Activated T-cell treated with anti-CD3 and anti-CD28 coated beads for 24 hours (primary cell): Measurements from ENCODE around the gene TFAP2E.
"Not testable (repeated sequence)": the region's sequence is repeated elsewhere in the genome, so short reads cannot be mapped to it uniquely, and the experiment has no call there.

Source experiments
- DNase-seq: peaks from one replicate; pipeline ENCODE4 v3.0.0-alpha.2; 2020; ENCODE audit warnings: low read depth

The TFAP2E gene

DNA sequence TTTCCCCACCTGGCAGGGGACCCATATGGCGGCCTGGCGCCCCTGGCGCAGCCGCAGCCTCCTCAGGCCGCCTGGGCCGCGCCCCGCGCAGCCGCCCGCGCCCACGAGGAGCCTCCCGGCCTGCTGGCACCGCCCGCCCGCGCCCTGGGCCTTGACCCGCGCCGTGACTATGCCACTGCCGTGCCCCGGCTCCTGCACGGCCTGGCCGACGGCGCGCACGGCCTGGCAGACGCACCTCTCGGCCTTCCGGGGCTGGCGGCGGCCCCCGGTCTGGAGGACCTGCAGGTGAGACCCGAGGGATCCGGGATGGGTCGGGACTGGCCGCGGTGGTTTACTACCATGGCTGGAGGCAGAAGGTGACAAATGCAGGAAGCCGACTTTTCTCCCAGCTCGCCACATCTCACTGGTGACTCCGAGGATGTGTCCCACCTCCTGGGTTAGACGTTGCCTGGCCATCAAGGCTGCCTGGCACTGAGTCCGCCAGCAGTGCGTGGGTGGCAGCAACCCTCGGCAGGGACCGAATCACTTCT is 1.1 kb downstream of the TFAP2E start:
- no peak for DNase-seq

DNA sequence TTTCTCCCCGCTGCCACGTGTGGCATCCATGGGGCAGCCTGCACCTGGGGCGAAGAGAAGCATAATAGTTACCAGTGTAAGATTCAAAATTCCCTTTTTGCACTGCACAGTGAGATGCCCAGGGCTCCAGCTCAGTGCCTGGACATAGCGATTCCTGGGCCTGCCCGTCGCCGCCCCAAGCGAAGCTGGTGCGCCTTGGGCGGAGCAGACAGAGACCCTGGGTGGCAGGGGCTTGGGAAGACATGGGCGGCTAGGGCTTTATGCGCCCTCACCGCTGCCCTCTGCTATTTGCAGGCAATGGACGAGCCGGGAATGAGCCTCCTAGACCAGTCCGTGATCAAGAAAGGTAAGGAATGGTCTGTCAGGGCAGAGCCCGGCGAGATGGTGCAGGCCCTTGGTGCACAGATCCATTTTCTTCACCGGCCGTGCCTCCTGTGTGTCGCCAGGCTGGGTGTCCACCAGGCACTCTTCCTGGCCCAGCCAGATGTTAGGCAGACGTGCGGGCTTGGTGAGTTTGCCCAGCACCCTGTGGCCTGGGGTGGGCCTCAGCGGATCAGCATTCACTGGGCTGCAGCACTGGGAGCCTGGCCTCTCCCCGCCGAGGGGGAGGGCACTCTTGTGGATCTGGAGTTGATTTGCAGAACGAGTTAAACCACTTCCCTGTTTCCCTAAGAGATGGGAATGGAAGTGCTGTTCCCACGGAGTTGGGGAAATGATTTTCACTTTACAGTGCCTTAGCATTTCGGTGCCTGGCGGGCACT is 1.7 kb downstream of the TFAP2E start:
- no peak for DNase-seq

DNA sequence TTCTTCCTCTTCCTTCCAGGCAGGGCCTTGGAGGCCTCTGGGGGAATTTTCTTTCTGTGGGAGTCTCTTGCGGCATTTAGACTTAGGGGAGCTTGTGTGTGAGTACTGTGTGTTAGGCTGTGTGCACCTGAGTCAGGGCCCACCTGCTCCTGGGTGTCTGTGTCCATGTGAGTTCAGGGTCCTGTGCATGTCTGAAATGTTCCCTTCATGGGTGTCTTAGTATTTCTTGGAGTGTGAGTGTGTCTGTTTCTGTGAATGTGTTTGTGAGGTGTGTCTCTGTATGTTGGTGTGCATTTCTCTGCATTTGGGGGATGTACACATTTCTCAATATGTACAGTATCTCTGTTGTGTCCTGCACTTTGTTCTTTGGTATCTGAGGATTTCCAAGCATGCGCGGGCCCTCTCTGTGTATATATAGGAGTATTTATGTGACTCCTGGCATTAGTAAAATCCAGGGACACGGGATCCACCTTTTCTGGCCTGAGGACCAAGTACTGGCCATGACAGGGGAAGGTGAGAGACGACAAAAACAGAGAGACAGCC is 2.4 kb downstream of the TFAP2E start:
- DNase-seq: no peak

DNA sequence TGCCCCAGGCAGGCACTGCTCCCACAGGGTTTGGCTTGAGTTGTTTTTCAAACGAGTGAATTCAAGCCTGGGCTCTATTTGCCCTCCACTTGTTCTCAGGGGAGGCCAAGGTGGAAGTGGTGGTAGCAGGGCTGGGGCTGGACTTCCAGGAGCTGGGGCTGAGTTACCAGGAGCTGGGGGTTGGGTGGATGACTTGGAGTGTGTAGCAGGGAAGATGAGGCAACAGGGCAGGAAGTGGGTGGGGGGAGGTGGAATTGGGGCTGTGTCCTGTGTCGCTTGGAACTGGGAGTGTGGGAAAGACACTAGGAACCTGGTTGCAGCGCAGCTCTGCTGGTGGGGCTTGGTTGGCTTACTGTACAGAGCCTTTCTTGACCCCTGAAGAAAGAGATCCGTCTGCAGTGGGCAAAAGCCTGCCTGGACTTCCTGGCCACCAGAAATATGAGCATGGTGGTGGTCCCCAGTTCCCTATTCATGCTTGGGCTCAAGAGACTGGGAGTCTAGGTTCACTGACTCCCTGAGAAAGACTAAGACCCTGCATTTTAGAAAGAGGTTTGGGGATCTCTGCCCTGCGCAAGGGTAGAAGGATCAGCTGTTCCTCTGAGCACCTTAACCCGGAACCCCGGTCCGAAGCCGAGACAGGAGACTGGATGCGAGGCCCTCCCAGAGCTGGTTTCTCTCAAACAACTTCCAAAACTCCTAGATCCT is 3.1 kb downstream of the TFAP2E start:
- DNase-seq: no peak

DNA sequence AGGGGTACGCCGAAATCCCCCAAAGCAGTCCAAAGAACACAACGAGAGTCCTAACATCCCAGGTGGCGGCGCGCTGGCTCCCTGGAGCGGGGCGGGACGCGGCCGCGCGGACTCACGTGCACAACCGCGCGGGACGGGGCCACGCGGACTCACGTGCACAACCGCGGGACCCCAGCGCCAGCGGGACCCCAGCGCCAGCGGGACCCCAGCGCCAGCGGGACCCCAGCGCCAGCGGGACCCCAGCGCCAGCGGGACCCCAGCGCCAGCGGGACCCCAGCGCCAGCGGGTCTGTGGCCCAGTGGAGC is 3.6 kb downstream of the TFAP2E start:
- not testable (repeated sequence) for DNase-seq

DNA sequence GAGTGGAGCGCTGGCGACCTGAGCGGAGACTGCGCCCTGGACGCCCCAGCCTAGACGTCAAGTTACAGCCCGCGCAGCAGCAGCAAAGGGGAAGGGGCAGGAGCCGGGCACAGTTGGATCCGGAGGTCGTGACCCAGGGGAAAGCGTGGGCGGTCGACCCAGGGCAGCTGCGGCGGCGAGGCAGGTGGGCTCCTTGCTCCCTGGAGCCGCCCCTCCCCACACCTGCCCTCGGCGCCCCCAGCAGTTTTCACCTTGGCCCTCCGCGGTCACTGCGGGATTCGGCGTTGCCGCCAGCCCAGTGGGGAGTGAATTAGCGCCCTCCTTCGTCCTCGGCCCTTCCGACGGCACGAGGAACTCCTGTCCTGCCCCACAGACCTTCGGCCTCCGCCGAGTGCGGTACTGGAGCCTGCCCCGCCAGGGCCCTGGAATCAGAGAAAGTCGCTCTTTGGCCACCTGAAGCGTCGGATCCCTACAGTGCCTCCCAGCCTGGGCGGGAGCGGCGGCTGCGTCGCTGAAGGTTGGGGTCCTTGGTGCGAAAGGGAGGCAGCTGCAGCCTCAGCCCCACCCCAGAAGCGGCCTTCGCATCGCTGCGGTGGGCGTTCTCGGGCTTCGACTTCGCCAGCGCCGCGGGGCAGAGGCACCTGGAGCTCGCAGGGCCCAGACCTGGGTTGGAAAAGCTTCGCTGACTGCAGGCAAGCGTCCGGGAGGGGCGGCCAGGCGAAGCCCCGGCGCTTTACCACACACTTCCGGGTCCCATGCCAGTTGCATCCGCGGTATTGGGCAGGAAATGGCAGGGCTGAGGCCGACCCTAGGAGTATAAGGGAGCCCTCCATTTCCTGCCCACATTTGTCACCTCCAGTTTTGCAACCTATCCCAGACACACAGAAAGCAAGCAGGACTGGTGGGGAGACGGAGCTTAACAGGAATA is 4.2 kb downstream of the TFAP2E start:
- peak; percentile 42 for DNase-seq

DNA sequence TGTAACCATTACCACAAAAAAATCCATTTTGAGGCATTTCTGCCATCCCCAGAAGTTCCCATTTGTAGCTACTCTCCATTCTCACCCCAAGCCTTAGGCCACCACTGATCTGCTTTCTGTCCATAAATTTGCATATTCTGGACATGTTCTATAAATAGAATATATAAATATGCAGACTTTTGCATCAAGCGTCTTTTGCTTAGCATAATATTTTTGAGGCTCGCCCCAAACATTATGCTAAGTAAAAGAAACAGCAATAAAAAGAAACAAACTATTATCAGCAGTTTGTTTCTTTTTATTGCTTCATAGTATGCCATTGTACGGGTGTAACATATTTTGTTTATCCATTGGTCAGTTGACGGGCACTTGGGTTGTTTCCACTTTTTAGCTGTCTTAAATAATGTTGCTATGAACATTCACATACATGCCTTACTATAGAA is 7.9 kb downstream of the TFAP2E start:
- DNase-seq: no peak

DNA sequence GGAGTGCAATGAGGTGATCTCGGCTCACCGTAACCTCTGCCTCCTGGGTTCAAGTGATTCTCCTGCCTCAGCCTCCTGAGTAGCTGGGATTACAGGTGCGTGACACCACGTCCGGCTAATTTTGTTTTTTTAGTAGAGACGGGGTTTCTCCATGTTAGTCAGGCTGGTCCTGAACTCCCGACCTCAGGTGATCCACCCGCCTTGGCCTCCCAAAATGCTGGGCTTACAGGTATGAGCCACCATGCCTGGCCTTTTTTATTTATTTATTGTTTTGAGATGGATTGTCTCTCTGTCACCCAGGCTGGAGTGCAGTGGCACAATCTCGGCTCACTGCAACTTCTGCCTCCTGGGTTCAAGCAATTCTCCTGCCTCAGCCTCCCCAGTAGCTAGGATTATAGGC is 8.5 kb downstream of the TFAP2E start:
- not testable (repeated sequence) for DNase-seq

DNA sequence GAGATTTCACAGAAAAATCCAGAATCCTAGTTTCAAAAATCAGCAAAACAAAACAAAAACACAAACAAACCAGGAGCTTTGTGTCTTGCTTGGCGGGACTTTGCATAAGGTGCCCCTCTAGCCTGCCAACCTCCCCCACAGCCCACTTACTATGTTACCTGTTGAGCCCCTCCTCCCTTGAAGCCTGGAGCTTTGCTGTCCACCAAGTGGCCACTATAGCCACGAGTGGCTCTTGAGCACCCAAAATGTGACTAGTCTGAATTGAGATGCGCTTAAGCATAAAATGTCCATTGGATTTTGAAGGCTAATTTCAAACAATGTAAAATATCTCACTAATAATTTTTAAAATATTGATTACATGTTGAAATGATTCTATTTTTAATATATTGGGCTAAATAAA is 12.2 kb downstream of the TFAP2E start:
- no peak for DNase-seq

DNA sequence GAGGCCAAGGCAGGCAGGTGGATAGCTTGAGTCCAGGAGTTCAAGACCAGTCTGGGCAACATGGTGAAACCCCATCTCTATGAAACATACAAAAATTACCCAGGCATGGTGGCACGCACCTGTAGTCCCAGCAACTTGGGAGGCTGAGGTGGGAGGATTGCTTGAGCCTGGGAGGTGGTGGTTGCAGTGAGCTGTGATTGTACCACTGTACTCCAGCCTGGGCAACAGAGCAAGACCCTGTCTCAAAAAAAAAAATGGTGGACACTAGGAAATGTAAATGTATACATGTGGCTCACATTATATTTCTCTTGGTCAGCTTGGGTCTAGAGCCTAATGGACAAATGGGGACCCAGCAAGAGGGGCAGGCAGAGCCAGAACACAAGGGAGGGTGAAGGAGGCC is 12.7 kb downstream of the TFAP2E start:
- not testable (repeated sequence) for DNase-seq

DNA sequence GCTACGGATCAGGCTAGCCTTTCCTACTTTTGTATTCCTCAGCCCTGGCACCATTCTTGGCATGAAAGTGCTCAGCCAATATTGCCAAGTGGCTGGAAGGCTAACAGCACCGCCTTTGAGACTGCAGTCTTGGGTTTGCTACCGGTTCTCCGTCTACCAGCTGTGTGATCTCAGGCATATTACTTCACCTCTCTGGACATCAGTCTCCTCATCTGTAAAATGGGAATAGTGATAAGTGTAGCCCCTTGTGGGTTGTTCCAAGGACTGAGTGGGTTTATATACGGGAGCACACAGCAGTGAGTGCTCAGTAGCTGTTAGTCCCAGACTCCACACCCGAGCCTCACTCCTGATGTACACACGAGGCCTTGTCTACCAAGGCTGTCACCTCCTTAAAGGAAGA is 13.7 kb downstream of the TFAP2E start:
- DNase-seq: no peak

DNA sequence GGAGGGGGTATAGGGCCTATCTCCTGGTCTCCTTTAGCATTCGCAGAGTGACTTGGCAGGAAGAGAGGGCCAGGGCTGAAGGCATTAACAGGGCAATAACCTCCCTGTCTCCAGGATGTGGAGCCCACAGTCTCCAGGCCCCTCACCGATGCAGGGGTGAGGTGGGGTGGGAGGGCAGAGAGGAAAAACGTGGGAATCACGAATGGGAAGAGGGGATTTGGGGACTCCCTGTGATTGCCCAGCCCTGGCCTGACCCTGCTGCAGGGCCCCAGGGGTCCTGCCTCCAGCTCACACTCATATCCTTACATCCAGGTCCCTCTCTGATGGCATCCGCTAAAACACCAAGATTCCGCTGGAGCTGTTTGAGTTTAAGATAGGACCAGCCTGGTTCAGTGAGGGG is 14.6 kb downstream of the TFAP2E start:
- DNase-seq: no peak

DNA sequence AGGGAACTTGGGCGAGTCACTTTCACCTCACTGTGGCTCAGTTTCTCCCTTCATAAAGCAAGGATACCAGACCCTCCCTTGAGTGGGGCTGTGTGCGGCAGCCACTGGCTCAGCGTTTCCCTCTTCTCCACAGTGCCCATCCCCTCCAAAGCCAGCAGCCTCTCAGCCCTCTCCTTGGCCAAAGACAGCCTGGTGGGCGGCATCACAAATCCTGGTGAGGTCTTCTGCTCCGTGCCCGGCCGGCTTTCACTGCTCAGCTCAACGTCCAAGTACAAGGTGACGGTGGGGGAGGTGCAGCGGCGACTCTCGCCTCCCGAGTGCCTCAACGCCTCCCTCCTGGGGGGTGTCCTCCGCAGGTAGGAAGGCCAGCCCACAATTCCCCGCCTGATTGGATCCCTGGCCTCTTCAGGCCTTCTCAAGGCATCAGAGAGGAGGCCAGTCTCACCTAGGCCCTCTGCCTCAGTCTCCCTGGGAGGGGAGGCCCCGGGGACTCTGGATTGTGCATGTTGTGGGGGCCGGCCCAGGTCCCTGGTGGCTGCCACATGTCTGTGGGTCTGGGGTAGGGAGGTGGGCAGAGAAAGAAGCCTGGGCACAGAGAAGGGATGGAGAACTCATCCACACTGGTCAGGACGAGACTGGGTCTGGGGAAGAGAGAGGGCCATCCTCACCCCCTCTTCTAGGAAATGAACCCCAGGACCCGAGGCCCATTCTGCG is 15.2 kb downstream of the TFAP2E start:
- no peak for DNase-seq

DNA sequence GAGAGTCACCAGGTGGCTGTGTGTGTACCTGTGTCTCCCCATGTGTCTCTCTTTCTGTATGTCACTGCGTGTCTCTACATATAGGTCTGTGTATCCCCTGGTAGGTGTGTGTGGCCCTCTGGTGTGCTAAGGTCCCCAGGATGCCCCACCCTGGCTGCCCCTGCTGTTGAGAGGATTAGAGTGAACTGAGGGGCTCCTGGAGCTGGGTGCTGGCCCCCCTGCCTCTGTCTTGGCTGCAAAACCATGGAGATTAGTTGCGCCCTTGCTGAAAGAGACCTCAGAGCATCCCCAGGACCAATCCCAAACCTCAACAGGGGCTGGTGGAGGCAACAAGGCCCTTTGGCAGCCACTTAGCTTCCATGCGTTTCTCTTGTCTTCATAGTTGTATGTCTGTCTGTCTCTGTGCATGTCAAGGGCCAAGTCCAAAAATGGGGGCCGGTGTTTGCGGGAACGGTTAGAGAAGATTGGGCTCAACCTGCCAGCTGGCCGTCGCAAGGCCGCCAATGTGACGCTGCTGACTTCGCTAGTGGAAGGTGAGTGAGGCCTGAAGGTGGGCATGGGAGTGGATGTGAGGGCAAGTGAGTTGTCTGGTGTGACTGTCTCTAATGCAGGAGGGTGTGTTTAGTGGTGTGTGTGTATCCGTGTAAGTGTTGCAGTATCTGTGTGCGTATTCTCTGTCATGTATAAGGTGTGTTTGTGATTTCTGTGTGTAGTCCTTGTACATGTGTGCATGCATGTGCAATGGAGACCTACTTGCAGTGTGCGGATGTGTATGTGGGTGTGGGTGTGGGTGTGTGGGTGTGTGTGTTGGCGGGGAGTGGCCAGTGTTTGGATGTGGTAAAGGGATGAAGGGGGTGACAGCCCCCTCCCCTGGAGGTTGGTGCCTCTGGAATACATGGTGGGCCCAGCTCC is 16.7 kb downstream of the TFAP2E start:
- no peak for DNase-seq

DNA sequence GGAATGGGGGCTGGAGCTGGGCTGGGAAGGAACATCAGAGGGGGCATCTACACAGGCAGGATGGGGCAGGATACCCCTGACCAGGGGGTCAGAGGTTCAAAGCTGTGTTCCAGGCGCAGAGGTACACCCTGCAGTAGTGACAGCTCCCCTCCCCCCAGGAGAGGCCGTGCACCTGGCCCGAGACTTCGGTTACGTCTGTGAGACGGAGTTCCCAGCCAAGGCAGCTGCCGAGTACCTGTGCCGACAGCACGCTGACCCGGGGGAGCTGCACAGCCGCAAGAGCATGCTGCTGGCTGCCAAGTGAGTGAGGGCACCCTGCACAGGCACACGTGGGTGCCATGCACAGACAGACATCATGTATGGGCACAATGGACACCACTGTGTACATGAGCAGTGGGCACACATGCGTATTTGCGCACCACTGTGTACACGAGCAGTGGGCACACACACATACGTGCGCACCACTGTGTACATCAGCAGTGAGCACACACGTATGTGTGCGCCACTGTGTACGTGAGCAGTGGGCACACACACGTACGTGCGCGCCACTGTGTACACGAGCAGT is 17.4 kb downstream of the TFAP2E start:
- no peak for DNase-seq

DNA sequence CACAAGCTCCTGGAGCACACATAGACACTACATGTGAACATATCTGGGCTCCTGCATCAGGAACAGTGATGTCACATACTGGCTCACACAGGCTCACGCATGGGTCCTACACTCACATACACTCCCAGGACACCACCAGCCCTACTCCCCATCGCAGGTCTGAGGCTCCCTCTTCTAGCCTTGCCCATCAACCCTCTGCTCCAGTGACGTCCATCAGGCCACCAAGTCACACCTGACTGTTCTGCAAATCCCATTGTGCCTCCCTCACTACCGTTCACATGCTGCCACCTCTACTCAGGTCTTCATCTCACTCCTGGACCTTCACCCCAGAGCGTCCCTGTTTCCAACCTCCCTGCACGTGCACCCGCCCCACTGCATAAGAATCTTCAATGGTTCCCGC is 18.1 kb downstream of the TFAP2E start:
- no peak for DNase-seq

DNA sequence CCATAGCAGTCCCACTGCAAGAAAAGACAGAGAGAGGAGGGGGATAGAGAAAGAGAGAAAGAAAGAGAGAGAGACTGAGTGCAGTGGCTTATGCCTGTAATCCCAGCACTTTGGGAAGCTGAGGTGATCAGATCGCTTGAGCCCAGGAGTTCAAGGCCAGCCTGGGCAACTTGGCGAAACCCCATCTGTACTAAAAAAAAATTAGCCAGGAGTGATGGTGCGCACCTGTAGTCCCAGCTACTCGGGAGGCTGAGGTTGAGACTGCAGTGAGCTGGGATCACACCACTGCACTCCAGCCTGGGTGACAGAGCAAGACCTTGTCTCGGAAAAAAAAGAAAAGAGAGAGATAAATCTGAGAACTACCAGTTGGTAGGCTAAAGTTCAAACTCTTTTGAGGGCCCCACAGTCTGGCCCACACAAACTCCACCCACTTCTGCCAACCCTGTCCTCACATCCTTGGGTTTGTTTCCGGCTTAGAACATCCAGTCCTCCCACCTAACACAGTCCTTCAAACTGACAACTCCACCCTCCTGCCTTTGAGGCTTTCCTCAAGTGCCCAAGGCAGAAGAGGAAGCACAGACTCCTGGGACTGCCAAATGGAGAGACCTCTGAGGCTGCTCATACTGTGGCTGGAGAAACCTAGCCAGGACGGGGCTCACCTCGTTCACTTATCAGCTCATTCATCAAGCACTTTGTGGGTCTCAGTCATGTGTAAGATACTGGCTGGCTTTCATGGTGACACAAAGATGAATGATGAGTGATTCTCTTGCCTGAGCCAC is 20.1 kb downstream of the TFAP2E start:
- no peak for DNase-seq

DNA sequence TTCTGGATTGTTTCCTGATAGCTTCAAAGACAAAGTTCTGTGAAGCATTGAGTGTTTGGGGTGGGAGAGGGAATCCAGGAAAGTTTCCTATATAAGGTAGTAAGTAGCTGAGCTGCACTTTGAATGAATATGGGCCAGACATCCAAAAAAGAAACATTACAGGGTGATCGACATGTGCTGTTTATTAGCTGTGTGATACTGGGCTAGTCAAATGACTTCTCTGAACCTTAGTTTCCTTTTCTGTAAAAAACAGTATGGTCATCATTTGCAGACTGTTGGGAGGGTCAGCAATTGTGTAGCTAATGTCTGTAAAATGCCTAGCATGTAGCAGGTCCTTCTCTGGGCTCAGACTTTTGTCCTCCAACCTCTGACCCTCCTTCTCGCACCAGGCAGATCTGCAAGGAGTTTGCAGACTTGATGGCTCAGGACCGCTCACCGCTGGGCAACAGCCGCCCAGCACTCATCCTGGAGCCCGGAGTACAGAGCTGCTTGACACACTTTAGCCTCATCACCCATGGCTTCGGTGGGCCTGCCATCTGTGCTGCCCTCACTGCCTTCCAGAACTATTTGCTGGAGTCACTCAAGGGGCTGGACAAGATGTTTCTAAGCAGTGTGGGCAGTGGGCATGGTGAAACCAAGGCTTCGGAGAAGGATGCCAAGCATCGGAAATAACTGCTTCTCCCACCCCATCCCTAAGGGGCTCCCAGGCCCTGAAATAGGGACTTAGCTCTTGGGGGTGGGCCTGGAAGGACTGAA is 21.1 kb downstream of the TFAP2E start:
- DNase-seq: no peak

DNA sequence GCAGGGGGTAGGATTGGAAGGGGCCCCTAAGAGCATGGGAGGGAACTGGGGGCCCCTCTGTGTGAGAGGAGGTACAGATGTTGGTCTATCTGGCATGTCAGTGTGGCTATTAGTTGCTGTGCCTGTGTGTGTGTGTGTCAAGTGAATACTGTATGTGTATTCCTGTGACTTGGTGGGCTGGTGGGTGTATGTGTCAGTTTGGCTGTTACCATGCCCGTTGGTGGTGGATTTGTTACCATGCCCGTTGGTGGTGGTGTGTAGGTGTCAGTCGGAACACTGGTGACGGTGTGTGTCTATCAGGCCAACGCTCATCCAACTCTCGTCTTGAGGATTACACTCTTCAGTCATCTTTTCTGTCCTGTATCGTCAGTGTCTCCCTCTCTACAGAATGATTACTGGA is 22.6 kb downstream of the TFAP2E start:
- DNase-seq: no peak
